NCI-H1694 (cell line): ENCODE measurements around the gene CDK5R2.

Experiments
- DNase-seq: peaks from one replicate; lab custom pipeline; 2025; lab: John Stamatoyannopoulos, UW

Gene CDK5R2

GRCh38 chr2:218988164-218988563, 28.7 kb downstream of the CDK5R2 start:
- DNase-seq = no peak

GRCh38 chr2:218988650-218989049, 29.2 kb downstream of the CDK5R2 start:
- DNase-seq = no peak

GRCh38 chr2:218990052-218990451, 30.6 kb downstream of the CDK5R2 start:
- no peak for DNase-seq

GRCh38 chr2:218990612-218991011, 31.1 kb downstream of the CDK5R2 start:
- DNase-seq = no peak

GRCh38 chr2:218991674-218992168, 32.3 kb downstream of the CDK5R2 start:
- no peak for DNase-seq

- no peak for DNase-seq
Observed at GRCh38 chr2:218992196-218992595, 32.7 kb downstream of the CDK5R2 start.

GRCh38 chr2:218992703-218993344, 33.4 kb downstream of the CDK5R2 start:
- no peak for DNase-seq

- no peak for DNase-seq
Observed at GRCh38 chr2:218993345-218994315, 34.2 kb downstream of the CDK5R2 start, which contains the start of gene CRYBA2. Gene CRYBA2 (minus strand): TSS chr2:218993422. CDS start chr2:218993176, 246 bp downstream.

GRCh38 chr2:218995561-218995960, 36.1 kb downstream of the CDK5R2 start:
- no peak for DNase-seq

GRCh38 chr2:218995972-218996711, 36.7 kb downstream of the CDK5R2 start:
- peak; percentile 85 for DNase-seq

- DNase-seq = peak; percentile 88
Observed at GRCh38 chr2:218996937-218997336, 37.5 kb downstream of the CDK5R2 start.

GRCh38 chr2:218997731-218998130, 38.3 kb downstream of the CDK5R2 start:
- peak; percentile 88 for DNase-seq

GRCh38 chr2:218998414-218999002, 39.0 kb downstream of the CDK5R2 start:
- DNase-seq = no peak

GRCh38 chr2:218999021-218999880, 39.8 kb downstream of the CDK5R2 start:
- DNase-seq = no peak

GRCh38 chr2:218999881-219000568, 40.6 kb downstream of the CDK5R2 start:
- peak; percentile 97 for DNase-seq

- peak; percentile 59 for DNase-seq
Observed at GRCh38 chr2:219000569-219000960, 41.1 kb downstream of the CDK5R2 start.

- DNase-seq = no peak
Observed at GRCh38 chr2:219001100-219001576, 41.7 kb downstream of the CDK5R2 start.

GRCh38 chr2:219001577-219002394, 42.3 kb downstream of the CDK5R2 start:
- peak; percentile 97 for DNase-seq
